Stimulated activated CD4-positive, alpha-beta T cell treated with anti-CD3 and anti-CD28 coated beads, Interleukin-1b, Interleukin-23, amount 100 ng/mL, for 24 hours (primary cell): Measurements from ENCODE around the gene COQ10A.
"Not testable (repeated sequence)": the region's sequence is repeated elsewhere in the genome, so short reads cannot be mapped to it uniquely, and the experiment has no call there.

ENCODE experiments used
- DNase-seq, 4 experiments: peaks; one replicate each; pipeline ENCODE4 v3.0.0-alpha.2; 2020; ENCODE audit warnings: low read depth in 4 of 4, low spot score in 1 of 4

COQ10A gene

GRCh38 chr12:56274299-56274698 lies 7.6 kb downstream of the COQ10A start:
- DNase-seq, result no peak

GRCh38 chr12:56278905-56279304 lies 12.2 kb downstream of the COQ10A start:
- DNase-seq, result no peak

GRCh38 chr12:56280849-56281248 lies 14.1 kb downstream of the COQ10A start:
- no peak for DNase-seq

GRCh38 chr12:56282030-56282429 lies 15.3 kb downstream of the COQ10A start:
- no peak for DNase-seq

GRCh38 chr12:56282579-56282978 lies 15.8 kb downstream of the COQ10A start:
- DNase-seq, result no peak

GRCh38 chr12:56284263-56284662 lies 17.5 kb downstream of the COQ10A start:
- not testable (repeated sequence) for DNase-seq

- DNase-seq, result no peak
Measured at GRCh38 chr12:56286044-56286830, 19.5 kb downstream of the COQ10A start.

GRCh38 chr12:56288705-56289387 lies 22.1 kb downstream of the COQ10A start:
- no peak for DNase-seq

- no peak for DNase-seq
Measured at GRCh38 chr12:56293795-56294194, 27.1 kb downstream of the COQ10A start.

- no peak for DNase-seq
Measured at GRCh38 chr12:56296295-56296694, 29.6 kb downstream of the COQ10A start.

- DNase-seq, result no peak
Measured at GRCh38 chr12:56297400-56297799, 30.7 kb downstream of the COQ10A start.

- DNase-seq, result no peak
Measured at GRCh38 chr12:56298828-56299227, 32.1 kb downstream of the COQ10A start.

GRCh38 chr12:56299308-56299852 lies 32.6 kb downstream of the COQ10A start:
- no peak for DNase-seq

GRCh38 chr12:56299853-56300643 lies 33.3 kb downstream of the COQ10A start, which contains the start of gene CS:
CS (minus strand) TSS chr12:56300330; CDS start chr12:56300201, 129 bp downstream.
- peak; percentile 91 to 99 (median 98) for DNase-seq

- DNase-seq, result no peak
Measured at GRCh38 chr12:56300644-56301464, 34.1 kb downstream of the COQ10A start.

- no peak for DNase-seq
Measured at GRCh38 chr12:56304276-56304675, 37.5 kb downstream of the COQ10A start.

GRCh38 chr12:56304872-56305590 lies 38.3 kb downstream of the COQ10A start:
- no peak for DNase-seq

- no peak for DNase-seq
Measured at GRCh38 chr12:56307221-56307965, 40.7 kb downstream of the COQ10A start.

GRCh38 chr12:56308714-56309113 lies 42.0 kb downstream of the COQ10A start:
- DNase-seq, result no peak
